ENCODE measurements around the gene SPATS2. TPM values are rescaled to one million over a fixed set of nuclear protein-coding genes. Genes with fewer than 3 reads are reported as not detected.
A peak's percentile ranks its signal among the peaks of the same experiment; 100 is the strongest.

SPATS2 gene
- total RNA-seq, 1 experiment from 2014 or later = 43.1 TPM

DNA sequence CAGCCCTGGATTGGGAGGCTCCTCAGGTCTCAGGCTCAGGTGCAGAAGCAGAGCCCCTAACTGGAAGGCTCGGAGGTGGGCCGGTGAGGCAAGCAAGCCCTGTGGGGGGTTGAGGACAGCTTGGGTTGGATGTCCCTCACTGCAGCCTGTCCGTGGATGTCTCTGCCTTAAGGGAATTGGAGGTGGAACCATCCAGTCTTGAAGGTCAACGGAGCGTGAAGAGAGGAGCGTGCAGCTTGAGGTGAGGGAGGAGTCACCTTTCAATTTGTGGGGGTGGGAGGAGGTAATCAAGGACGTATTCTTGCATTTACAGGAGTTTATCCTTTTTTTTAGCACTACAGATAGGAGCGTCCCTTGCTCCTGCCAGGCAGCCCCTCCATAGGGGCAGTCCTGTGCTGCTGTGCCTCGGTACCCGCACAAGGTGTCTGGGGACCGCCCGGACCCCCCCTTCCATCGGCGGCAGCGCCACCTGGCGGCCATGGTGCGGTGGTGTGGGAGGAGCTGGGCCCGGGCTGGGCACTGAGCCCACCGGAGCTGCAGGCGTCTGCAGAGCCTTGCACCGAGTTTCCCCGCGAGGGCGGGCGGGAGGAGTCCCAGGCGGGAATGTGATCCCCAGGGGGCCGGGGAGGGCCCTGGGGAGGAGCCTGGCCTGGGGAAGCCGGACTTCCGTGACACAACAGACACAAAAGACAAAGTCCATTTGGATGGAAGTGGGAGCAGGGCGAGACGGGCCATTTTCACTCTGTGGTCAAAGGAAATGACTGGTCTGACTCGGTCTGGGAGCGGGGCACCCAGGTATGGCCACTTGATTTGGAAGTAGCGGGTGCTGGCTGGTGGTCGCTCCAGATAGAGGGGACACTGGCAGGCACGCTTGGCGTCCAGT, 19.7 kb upstream of the SPATS2 start:
- peak overlapping the region; percentile 98 for H3K27ac Mint-ChIP-seq (ENCODE audit: unreplicated experiment)
- TF ChIP-seq, protein P1, sequence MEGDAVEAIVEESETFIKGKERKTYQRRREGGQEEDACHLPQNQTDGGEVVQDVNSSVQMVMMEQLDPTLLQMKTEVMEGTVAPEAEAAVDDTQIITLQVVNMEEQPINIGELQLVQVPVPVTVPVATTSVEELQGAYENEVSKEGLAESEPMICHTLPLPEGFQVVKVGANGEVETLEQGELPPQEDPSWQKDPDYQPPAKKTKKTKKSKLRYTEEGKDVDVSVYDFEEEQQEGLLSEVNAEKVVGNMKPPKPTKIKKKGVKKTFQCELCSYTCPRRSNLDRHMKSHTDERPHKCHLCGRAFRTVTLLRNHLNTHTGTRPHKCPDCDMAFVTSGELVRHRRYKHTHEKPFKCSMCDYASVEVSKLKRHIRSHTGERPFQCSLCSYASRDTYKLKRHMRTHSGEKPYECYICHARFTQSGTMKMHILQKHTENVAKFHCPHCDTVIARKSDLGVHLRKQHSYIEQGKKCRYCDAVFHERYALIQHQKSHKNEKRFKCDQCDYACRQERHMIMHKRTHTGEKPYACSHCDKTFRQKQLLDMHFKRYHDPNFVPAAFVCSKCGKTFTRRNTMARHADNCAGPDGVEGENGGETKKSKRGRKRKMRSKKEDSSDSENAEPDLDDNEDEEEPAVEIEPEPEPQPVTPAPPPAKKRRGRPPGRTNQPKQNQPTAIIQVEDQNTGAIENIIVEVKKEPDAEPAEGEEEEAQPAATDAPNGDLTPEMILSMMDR (IDR thresholded peaks at IDR 0.05; ENCODE audit: insufficient read depth in 1 of 2, low read depth in 1 of 2, low read length in 1 of 2, severe bottlenecking in 1 of 2, unreplicated experiment in 1 of 2) = peak; percentile 97 to 98
- ChIA-PET CTCF (interaction anchor here (0.5 to 3.5 kb wide), 49 partner anchors 9 to 390 kb away, joined by 3 to 153 read pairs (median 4); partner anchors contain the start of genes ARF3, C1QL4, KCNH3 and PRPF40B), POLR2A (interaction anchor here (0.5 to 2.7 kb wide), 13 partner anchors 11 to 394 kb away, joined by 3 to 30 read pairs (median 3); partner anchors contain the start of genes SPATS2, TMBIM6, TROAP and TUBA1B)
- peaks cover 16% of the 10 kb centered on the region for H3K4me1 ChIP-seq
- no peaks in the 10 kb centered on the region for H3K27me3 ChIP-seq (replicated peaks; ENCODE audit: control insufficient read depth, insufficient read depth, low read length)
- H3K4me3 ChIP-seq (ENCODE audit: low read depth, low read length) = peak overlapping the region; percentile 43
- peak; percentile 98 to 99 for DNase-seq
- no TSS peak for BruUV-seq (replicated peaks)
- H3K36me3 Mint-ChIP-seq (ENCODE audit: insufficient read depth, unreplicated experiment) = peaks cover 29% of the 10 kb centered on the region
- no peaks in the 10 kb centered on the region for H3K9me3 Mint-ChIP-seq (ENCODE audit: unreplicated experiment)
- H3K9me3 ChIP-seq = no peaks in the 10 kb centered on the region
- H3K4me1 Mint-ChIP-seq (ENCODE audit: low read depth, unreplicated experiment) = peaks cover 14% of the 10 kb centered on the region
- H3K27me3 Mint-ChIP-seq (ENCODE audit: insufficient read depth, unreplicated experiment) = no peaks in the 10 kb centered on the region
- intact Hi-C loops (cut with micrococcal nuclease; ENCODE audit: unreplicated experiment) = loop anchor here (1.0 to 2.0 kb wide), 3 partner anchors 16 to 59 kb away; no protein-coding TSS in a partner anchor
- H3K4me3 Mint-ChIP-seq (ENCODE audit: unreplicated experiment) = peak overlapping the region; percentile 90
- peaks cover 4% of the 10 kb centered on the region for H3K36me3 ChIP-seq (ENCODE audit: control insufficient read depth, insufficient read depth, low read length)

GRCh38 chr12:49348781-49349180, 18.5 kb upstream of the SPATS2 start:
- Mint-ChIP-seq H3K9me3 (ENCODE audit: unreplicated experiment) (no peaks in the 10 kb centered on the region), H3K4me3 (ENCODE audit: unreplicated experiment) (peak overlapping the region; percentile 90), H3K4me1 (ENCODE audit: low read depth, unreplicated experiment) (peaks cover 14% of the 10 kb centered on the region), H3K27ac (ENCODE audit: unreplicated experiment) (peak overlapping the region; percentile 98), H3K27me3 (ENCODE audit: insufficient read depth, unreplicated experiment) (no peaks in the 10 kb centered on the region), H3K36me3 (ENCODE audit: insufficient read depth, unreplicated experiment) (peaks cover 24% of the 10 kb centered on the region)
- ChIA-PET POLR2A (no interaction called here), CTCF (interaction anchor here (0.6 to 3.5 kb wide), 7 partner anchors 10 to 165 kb away, joined by 3 to 68 read pairs (median 4); partner anchors contain the start of gene TROAP)
- intact Hi-C loops (cut with micrococcal nuclease; ENCODE audit: unreplicated experiment) = no loop called here
- no peaks in the 10 kb centered on the region for H3K27me3 ChIP-seq (replicated peaks; ENCODE audit: control insufficient read depth, insufficient read depth, low read length)
- peaks cover 4% of the 10 kb centered on the region for H3K36me3 ChIP-seq (ENCODE audit: control insufficient read depth, insufficient read depth, low read length)
- peak overlapping the region; percentile 43 for H3K4me3 ChIP-seq (ENCODE audit: low read depth, low read length)
- H3K4me1 ChIP-seq = peaks cover 16% of the 10 kb centered on the region
- no peaks in the 10 kb centered on the region for H3K9me3 ChIP-seq
- DNase-seq = no peak
- no TSS peak for BruUV-seq (replicated peaks)
- TF ChIP-seq, protein P1 (IDR thresholded peaks at IDR 0.05; ENCODE audit: insufficient read depth in 1 of 2, low read depth in 1 of 2, low read length in 1 of 2, severe bottlenecking in 1 of 2, unreplicated experiment in 1 of 2) = no peak

GRCh38 chr12:49349266-49349665, 18.0 kb upstream of the SPATS2 start:
- ChIA-PET POLR2A (no interaction called here), CTCF (interaction anchor here (0.6 to 2.6 kb wide), 5 partner anchors 10 to 165 kb away, joined by 3 to 15 read pairs (median 3); partner anchors contain the start of gene TROAP)
- H3K27me3 ChIP-seq (replicated peaks; ENCODE audit: control insufficient read depth, insufficient read depth, low read length) = no peaks in the 10 kb centered on the region
- Mint-ChIP-seq H3K4me1 (ENCODE audit: low read depth, unreplicated experiment) (peaks cover 14% of the 10 kb centered on the region), H3K36me3 (ENCODE audit: insufficient read depth, unreplicated experiment) (peaks cover 24% of the 10 kb centered on the region), H3K4me3 (ENCODE audit: unreplicated experiment) (peak overlapping the region; percentile 90), H3K27me3 (ENCODE audit: insufficient read depth, unreplicated experiment) (no peaks in the 10 kb centered on the region), H3K27ac (ENCODE audit: unreplicated experiment) (no peak overlapping the region), H3K9me3 (ENCODE audit: unreplicated experiment) (no peaks in the 10 kb centered on the region)
- BruUV-seq (replicated peaks) = no TSS peak
- no peaks in the 10 kb centered on the region for H3K9me3 ChIP-seq
- H3K36me3 ChIP-seq (ENCODE audit: control insufficient read depth, insufficient read depth, low read length) = peaks cover 4% of the 10 kb centered on the region
- TF ChIP-seq, protein P1 (IDR thresholded peaks at IDR 0.05; ENCODE audit: insufficient read depth in 1 of 2, low read depth in 1 of 2, low read length in 1 of 2, severe bottlenecking in 1 of 2, unreplicated experiment in 1 of 2) = no peak
- intact Hi-C loops (cut with micrococcal nuclease; ENCODE audit: unreplicated experiment) = no loop called here
- peaks cover 16% of the 10 kb centered on the region for H3K4me1 ChIP-seq
- no peak for DNase-seq
- no peak overlapping the region for H3K4me3 ChIP-seq (ENCODE audit: low read depth, low read length)
